GM21367 (cell line): ENCODE results near the gene MAST4.

Experiments
- ATAC-seq: cut with Tn5 transposase; IDR thresholded peaks from one replicate; pipeline ENCODE4 v1.9.1; 2021; ENCODE audit not compliant: unreplicated experiment

The MAST4 gene

GRCh38 chr5:67059744-67060490 lies 463.7 kb downstream of the MAST4 start:
- no peak for ATAC-seq

- ATAC-seq, result no peak
Observed at GRCh38 chr5:67061511-67061910, 465.3 kb downstream of the MAST4 start.

- no peak for ATAC-seq
Observed at GRCh38 chr5:67063055-67063454, 466.9 kb downstream of the MAST4 start.

- ATAC-seq, result no peak
Observed at GRCh38 chr5:67063791-67064190, 467.6 kb downstream of the MAST4 start.

GRCh38 chr5:67065237-67065636 lies 469.0 kb downstream of the MAST4 start:
- ATAC-seq, result no peak

- ATAC-seq, result no peak
Observed at GRCh38 chr5:67065696-67066095, 469.5 kb downstream of the MAST4 start.

GRCh38 chr5:67066815-67067214 lies 470.6 kb downstream of the MAST4 start:
- no peak for ATAC-seq

- ATAC-seq, result no peak
Observed at GRCh38 chr5:67073045-67073680, 477.0 kb downstream of the MAST4 start.

- ATAC-seq, result no peak
Observed at GRCh38 chr5:67077296-67077695, 481.1 kb downstream of the MAST4 start.

GRCh38 chr5:67081261-67081660 lies 485.1 kb downstream of the MAST4 start:
- ATAC-seq, result no peak

- ATAC-seq, result no peak
Observed at GRCh38 chr5:67082941-67083340, 486.7 kb downstream of the MAST4 start.

GRCh38 chr5:67085616-67086015 lies 489.4 kb downstream of the MAST4 start:
- no peak for ATAC-seq

GRCh38 chr5:67089200-67089725 lies 493.1 kb downstream of the MAST4 start:
- ATAC-seq, result no peak

GRCh38 chr5:67090040-67090439 lies 493.8 kb downstream of the MAST4 start:
- no peak for ATAC-seq

GRCh38 chr5:67090593-67090992 lies 494.4 kb downstream of the MAST4 start:
- ATAC-seq, result no peak

- no peak for ATAC-seq
Observed at GRCh38 chr5:67092535-67092934, 496.3 kb downstream of the MAST4 start.

- ATAC-seq, result no peak
Observed at GRCh38 chr5:67093279-67093678, 497.1 kb downstream of the MAST4 start.

GRCh38 chr5:67094476-67095300 lies 498.5 kb downstream of the MAST4 start:
- no peak for ATAC-seq

GRCh38 chr5:67095346-67096171 lies 499.4 kb downstream of the MAST4 start:
- ATAC-seq, result no peak

- no peak for ATAC-seq
Observed at GRCh38 chr5:67098656-67099055, 502.5 kb downstream of the MAST4 start.

GRCh38 chr5:67100301-67100700 lies 504.1 kb downstream of the MAST4 start:
- no peak for ATAC-seq
